Neutrophil (primary cell): ENCODE data around the gene NCK2.

Experiments used
- H3K27ac ChIP-seq: fragments of 200-600 bp; sonication (generic); 2 replicates; pipeline ENCODE4 v1.5.1; 2016; ENCODE audit warnings: mild to moderate bottlenecking, moderate library complexity
- H3K27me3 ChIP-seq: fragments of 200-600 bp; sonication (generic); 2 replicates; pipeline ENCODE4 v1.6.0; 2016; ENCODE audit warnings: mild to moderate bottlenecking
- H3K36me3 ChIP-seq: fragments of 200-600 bp; sonication (generic); 2 replicates; pipeline ENCODE4 v1.5.1; 2017
- H3K4me1 ChIP-seq, 2 experiments: fragments of 200-600 bp in 1 of 2; sonication (generic) in 1 of 2; 1 replicate in 1 of 2; 2 replicates in 1 of 2; pipeline versions ENCODE4 v1.5.1 to v1.6.1; 2013 to 2016; ENCODE audit warnings: low read depth in 1 of 2, low read length in 1 of 2, mild to moderate bottlenecking in 1 of 2, moderate library complexity in 1 of 2; ENCODE audit not compliant: control insufficient read depth in 1 of 2, insufficient read depth in 1 of 2
- H3K4me3 ChIP-seq, 2 experiments: fragments of 200-600 bp in 1 of 2; sonication (generic) in 1 of 2; 1 replicate in 1 of 2; 2 replicates in 1 of 2; pipeline ENCODE4 v1.5.1; 2013 to 2016; ENCODE audit warnings: low read depth in 1 of 2, low read length in 1 of 2, mild to moderate bottlenecking in 1 of 2, moderate library complexity in 1 of 2
- H3K9me3 ChIP-seq: fragments of 200-600 bp; sonication (generic); 2 replicates; pipeline ENCODE4 v1.5.1; 2016
- TF ChIP-seq, protein P1 (sequence below): fragments of 200-600 bp; sonication (generic); IDR thresholded peaks from 2 replicates; pipeline ENCODE4 v1.5.1; 2016; ENCODE audit warnings: antibody characterized with exemption

Gene NCK2

GRCh38 chr2:105903051-105903674 is 158.5 kb downstream of the NCK2 start:
- no peaks in the 10 kb centered on the region for H3K9me3 ChIP-seq
- H3K4me1 ChIP-seq, result no peaks in the 10 kb centered on the region
- H3K4me3 ChIP-seq, result no peak overlapping the region
- no peaks in the 10 kb centered on the region for H3K27me3 ChIP-seq
- no peak overlapping the region for H3K27ac ChIP-seq
- no peaks in the 10 kb centered on the region for H3K36me3 ChIP-seq
- TF ChIP-seq, protein P1, sequence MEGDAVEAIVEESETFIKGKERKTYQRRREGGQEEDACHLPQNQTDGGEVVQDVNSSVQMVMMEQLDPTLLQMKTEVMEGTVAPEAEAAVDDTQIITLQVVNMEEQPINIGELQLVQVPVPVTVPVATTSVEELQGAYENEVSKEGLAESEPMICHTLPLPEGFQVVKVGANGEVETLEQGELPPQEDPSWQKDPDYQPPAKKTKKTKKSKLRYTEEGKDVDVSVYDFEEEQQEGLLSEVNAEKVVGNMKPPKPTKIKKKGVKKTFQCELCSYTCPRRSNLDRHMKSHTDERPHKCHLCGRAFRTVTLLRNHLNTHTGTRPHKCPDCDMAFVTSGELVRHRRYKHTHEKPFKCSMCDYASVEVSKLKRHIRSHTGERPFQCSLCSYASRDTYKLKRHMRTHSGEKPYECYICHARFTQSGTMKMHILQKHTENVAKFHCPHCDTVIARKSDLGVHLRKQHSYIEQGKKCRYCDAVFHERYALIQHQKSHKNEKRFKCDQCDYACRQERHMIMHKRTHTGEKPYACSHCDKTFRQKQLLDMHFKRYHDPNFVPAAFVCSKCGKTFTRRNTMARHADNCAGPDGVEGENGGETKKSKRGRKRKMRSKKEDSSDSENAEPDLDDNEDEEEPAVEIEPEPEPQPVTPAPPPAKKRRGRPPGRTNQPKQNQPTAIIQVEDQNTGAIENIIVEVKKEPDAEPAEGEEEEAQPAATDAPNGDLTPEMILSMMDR, result no peak

- Histone ChIP-seq H3K9me3 (no peaks in the 10 kb centered on the region), H3K4me1 (no peaks in the 10 kb centered on the region), H3K27me3 (no peaks in the 10 kb centered on the region), H3K27ac (no peak overlapping the region), H3K36me3 (no peaks in the 10 kb centered on the region), H3K4me3 (no peak overlapping the region)
- TF ChIP-seq, protein P1, result no peak
These were observed 160.2 kb downstream of the NCK2 start for GRCh38 chr2:105904938-105905337.

- H3K27me3 ChIP-seq, result no peaks in the 10 kb centered on the region
- TF ChIP-seq, protein P1, result no peak
- H3K27ac ChIP-seq, result no peak overlapping the region
- H3K4me3 ChIP-seq, result no peak overlapping the region
- H3K9me3 ChIP-seq, result no peaks in the 10 kb centered on the region
- H3K4me1 ChIP-seq, result peaks cover 8 to 11% of the 10 kb centered on the region in 2 experiments
- H3K36me3 ChIP-seq, result no peaks in the 10 kb centered on the region
These were observed 161.8 kb downstream of the NCK2 start for GRCh38 chr2:105906481-105906880.

GRCh38 chr2:105907184-105907583 is 162.5 kb downstream of the NCK2 start:
- Histone ChIP-seq H3K4me1 (peaks cover 11 to 13% of the 10 kb centered on the region in 2 experiments), H3K27me3 (no peaks in the 10 kb centered on the region)
- TF ChIP-seq, protein P1, result no peak

DNA sequence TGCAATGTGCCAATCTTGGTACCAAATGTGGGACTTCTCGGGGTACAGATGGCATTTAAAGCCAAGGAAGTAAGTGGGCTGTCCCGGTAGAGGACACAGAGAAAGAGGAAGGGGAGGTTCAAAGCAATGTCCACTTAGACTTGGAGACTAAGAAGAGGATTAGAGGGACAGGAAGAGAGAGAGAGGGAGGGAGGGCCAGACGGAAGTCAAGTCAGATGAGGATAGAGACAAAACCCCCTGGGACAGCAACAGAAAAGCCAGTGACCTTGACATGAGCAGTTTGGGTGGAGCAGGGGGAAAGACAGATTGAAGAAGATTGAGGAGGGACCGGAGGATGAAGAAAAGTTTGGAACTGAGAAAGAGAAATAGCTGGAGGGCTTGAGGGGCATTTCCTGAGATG is 164.5 kb downstream of the NCK2 start:
- no peak overlapping the region for H3K4me3 ChIP-seq
- peaks cover 11 to 13% of the 10 kb centered on the region in 2 experiments for H3K4me1 ChIP-seq
- H3K36me3 ChIP-seq, result no peaks in the 10 kb centered on the region
- no peaks in the 10 kb centered on the region for H3K9me3 ChIP-seq
- no peaks in the 10 kb centered on the region for H3K27me3 ChIP-seq
- no peak overlapping the region for H3K27ac ChIP-seq
- TF ChIP-seq, protein P1, result no peak

More at GRCh38 chr2:105907184-105907583, 162.5 kb downstream of the NCK2 start:
- Histone ChIP-seq H3K27ac (no peak overlapping the region), H3K36me3 (no peaks in the 10 kb centered on the region), H3K4me3 (no peak overlapping the region), H3K9me3 (no peaks in the 10 kb centered on the region)
